GM12801 (cell line): ENCODE data around the gene ULK4.

Experiments used
- TF ChIP-seq, protein P1 (sequence below): IDR thresholded peaks from one replicate; pipeline ENCODE4 v1.5.1; 2011; ENCODE audit warnings: control low read depth; ENCODE audit not compliant: insufficient read length; ENCODE audit errors: extremely low read depth

ULK4 gene

DNA sequence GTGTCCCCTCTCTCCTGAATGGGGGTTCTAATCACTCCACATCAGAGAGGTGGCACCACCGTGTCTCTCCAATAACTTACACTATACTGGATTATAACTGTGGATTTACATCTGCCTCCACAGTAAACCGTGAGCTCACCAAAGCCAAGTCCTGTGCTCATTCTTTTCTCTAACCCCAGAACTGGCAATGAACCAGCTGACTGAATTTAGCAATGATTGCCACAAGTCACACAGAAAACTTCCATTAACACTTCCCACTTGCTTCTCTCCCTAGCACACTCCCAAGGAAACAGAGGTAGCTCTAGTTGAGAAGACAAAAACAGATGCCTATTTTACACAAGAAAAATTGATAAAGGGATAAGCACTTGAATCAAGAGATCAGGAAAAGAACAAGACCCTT lies 361.3 kb downstream of the ULK4 start:
- TF ChIP-seq, protein P1, sequence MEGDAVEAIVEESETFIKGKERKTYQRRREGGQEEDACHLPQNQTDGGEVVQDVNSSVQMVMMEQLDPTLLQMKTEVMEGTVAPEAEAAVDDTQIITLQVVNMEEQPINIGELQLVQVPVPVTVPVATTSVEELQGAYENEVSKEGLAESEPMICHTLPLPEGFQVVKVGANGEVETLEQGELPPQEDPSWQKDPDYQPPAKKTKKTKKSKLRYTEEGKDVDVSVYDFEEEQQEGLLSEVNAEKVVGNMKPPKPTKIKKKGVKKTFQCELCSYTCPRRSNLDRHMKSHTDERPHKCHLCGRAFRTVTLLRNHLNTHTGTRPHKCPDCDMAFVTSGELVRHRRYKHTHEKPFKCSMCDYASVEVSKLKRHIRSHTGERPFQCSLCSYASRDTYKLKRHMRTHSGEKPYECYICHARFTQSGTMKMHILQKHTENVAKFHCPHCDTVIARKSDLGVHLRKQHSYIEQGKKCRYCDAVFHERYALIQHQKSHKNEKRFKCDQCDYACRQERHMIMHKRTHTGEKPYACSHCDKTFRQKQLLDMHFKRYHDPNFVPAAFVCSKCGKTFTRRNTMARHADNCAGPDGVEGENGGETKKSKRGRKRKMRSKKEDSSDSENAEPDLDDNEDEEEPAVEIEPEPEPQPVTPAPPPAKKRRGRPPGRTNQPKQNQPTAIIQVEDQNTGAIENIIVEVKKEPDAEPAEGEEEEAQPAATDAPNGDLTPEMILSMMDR: no peak

DNA sequence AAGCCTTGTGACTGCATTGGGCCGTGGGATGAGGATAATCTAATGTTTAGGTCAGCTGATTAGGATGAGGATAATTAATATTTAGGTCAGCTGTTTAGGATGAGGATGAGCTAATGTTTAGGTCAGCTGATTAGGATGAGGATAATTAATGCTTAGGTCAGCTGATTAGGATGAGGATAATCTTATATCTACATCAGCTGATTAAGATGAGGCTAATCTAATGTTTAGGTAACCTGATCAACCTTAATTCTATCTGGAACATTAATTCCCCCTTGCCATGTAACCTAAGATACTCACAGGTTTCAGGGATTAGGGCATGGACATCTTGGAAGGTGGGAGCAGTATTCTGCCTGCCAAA lies 362.8 kb downstream of the ULK4 start:
- TF ChIP-seq, protein P1: no peak

DNA sequence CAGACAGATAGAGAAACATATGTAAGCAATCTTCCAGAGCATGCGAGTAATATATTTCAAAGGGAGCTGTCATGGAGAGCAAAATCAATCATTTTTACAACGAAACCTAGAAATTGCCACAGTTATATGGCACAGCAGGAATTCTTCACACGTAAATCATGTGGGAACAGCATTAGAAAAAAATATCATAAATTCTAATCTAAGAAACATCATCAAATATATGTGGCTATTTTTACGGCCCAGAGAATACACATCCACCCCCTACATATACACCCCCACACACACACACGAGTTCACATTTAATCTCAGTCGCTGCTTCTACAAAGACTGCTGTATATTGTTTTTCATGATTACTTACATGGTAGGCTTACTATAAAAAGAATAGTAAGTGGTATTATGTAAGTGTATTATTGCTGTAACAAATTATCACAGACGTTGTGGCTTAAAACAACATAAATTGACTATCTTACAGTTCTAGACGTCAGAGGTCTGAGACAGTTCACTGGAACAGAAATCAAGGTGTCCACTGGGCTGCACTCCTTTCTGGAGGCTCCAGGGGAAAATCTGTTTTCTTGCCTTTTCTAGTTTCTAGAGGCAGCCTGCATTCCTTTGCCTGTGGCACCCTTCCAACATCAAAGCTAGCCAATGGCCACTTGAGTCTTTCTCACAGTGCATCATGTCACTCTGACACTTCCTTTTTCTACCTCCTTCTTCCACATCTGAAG lies 363.3 kb downstream of the ULK4 start:
- TF ChIP-seq, protein P1: no peak

DNA sequence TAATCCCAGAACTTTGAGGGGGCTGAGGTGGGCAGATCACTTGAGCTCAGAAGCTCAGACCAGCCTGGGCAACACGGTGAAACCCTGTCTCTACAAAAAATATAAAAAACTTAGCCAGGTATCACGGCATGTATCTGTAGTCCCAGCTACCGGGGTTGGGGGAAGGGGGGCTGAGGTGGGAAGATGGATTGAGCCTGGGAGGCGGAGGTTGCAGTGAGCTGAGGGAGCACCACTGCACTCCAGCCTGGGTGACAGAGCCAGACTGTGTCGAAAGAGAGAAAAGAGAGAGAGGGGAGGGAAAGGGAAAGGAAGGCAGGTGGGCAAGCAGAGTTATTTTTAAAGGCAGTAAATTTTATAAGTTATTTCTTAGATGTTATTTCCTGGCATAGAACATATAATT lies 368.1 kb downstream of the ULK4 start:
- TF ChIP-seq, protein P1: no peak

DNA sequence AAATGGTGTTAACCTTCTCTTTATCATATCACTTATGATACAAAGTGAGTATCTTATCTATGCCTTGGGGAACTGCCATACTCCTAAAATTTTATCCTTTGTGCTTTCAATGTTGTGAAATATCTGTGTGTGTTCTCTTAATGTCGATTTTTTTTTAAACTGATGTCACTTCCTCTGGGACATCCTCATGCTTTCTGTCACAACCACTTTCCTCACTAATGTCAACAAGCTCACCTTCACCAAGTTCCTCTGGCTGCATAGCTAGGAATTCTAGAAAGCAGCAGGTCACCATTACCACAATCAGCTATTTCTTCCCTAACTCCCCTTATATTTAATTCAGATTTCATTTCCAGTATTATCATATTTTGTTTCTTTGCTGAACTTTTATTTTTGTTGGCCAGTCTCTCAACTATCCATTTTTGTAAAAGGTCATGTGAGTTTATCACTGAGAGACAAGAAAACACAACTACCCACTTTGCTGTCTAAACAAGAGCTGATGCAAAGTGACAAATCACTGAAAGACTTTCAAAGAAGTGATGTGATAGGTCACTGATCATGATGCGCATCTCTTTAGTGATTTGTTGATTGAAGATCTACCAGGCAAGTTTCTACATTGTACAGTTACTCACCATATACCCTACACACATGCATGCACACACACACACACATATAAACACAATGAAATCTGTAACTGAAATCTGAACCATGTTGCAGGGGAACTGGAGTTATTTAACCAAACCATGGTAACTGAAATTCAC lies 369.0 kb downstream of the ULK4 start:
- TF ChIP-seq, protein P1: no peak

DNA sequence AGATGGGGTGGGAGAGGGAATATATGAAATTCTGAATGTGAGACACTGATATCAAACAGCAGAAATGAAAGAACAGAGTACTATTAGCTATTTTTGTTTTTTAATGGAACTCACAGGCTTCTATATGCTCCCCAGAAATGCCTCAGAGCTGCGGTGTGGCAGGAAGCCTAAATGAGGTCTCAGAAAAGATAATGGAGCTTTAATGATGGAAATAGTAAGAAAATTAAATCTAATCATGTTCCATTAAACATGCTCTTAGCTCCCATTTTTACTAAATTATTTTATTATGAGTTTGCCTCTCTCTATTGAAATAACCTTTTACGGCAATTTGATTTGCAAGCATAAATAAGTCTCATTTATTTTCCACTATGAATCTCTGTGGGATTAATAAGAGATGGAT lies 378.9 kb downstream of the ULK4 start:
- TF ChIP-seq, protein P1: no peak

DNA sequence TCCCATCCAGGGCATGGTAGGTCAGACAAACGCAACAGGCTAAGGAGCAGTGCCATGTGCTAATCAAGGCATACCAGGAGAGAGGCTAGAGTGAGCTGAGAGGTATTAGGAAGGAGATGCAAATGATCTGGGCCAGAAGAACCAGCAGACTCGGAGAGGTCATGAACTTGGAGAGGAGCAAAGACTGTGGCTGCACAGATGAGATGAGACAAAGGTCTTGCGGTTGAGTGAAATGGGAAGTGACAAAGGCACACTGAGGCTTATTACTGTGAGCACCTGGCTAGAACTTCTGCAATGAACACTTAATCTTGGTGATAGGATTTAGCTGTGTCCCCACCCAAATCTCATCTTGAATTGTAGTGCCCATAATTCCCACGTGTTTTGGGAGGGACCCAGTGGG lies 380.2 kb downstream of the ULK4 start:
- TF ChIP-seq, protein P1: no peak
